Fibroblast of pulmonary artery (primary cell): ENCODE results near the gene NPSR1.

Source experiments
- DNase-seq: peaks from one replicate; pipeline ENCODE4 v3.0.0-alpha.2; 2010; ENCODE audit warnings: low read depth
- H3K4me3 ChIP-seq: replicated peaks from 2 replicates; pipeline ENCODE4 v1.5.1; 2011; ENCODE audit warnings: low read depth, mild to moderate bottlenecking, control low read depth, low read length, moderate library complexity
- CTCF ChIP-seq: IDR thresholded peaks from 2 replicates; pipeline ENCODE4 v1.5.1; 2011; ENCODE audit warnings: mild to moderate bottlenecking, control low read depth, low read length, inconsistent platforms; ENCODE audit errors: missing control alignments

The NPSR1 gene

GRCh38 chr7:34719636-34720035 is 61.6 kb downstream of the NPSR1 start:
- no peak for DNase-seq
- no peak overlapping the region for H3K4me3 ChIP-seq
- TF ChIP-seq CTCF, result no peak

GRCh38 chr7:34720289-34720688 is 62.3 kb downstream of the NPSR1 start:
- no peak for TF ChIP-seq CTCF
- no peak for DNase-seq
- H3K4me3 ChIP-seq, result no peak overlapping the region

GRCh38 chr7:34723338-34723737 is 65.3 kb downstream of the NPSR1 start:
- DNase-seq, result no peak

GRCh38 chr7:34723866-34724490 is 66.0 kb downstream of the NPSR1 start:
- H3K4me3 ChIP-seq, result peak overlapping the region; percentile 4
- DNase-seq, result no peak

More at GRCh38 chr7:34723338-34723737, 65.3 kb downstream of the NPSR1 start:
- no peak overlapping the region for H3K4me3 ChIP-seq
- no peak for TF ChIP-seq CTCF

GRCh38 chr7:34726221-34726620 is 68.2 kb downstream of the NPSR1 start:
- TF ChIP-seq CTCF, result no peak
- H3K4me3 ChIP-seq, result no peak overlapping the region
- DNase-seq, result no peak

More at GRCh38 chr7:34723866-34724490, 66.0 kb downstream of the NPSR1 start:
- no peak for TF ChIP-seq CTCF

GRCh38 chr7:34727464-34727995 is 69.5 kb downstream of the NPSR1 start:
- no peak overlapping the region for H3K4me3 ChIP-seq
- TF ChIP-seq CTCF, result no peak
- no peak for DNase-seq

- TF ChIP-seq CTCF, result no peak
- H3K4me3 ChIP-seq, result no peak overlapping the region
- no peak for DNase-seq
Observed at GRCh38 chr7:34728156-34728555, 70.1 kb downstream of the NPSR1 start.
